HUES64 (cell line): ENCODE data around the gene PHKA1.
A peak's percentile ranks its signal among the peaks of the same experiment; 100 is the strongest.
"Not testable (repeated sequence)": the region's sequence is repeated elsewhere in the genome, so short reads cannot be mapped to it uniquely, and the experiment has no call there.

Experiments
- H3K27ac ChIP-seq: 2 replicates; pipeline ENCODE4 v1.7.0; 2013; ENCODE audit warnings: low read depth, low read length, inconsistent platforms
- H3K27me3 ChIP-seq: 2 replicates; pipeline ENCODE4 v1.6.1; 2013; ENCODE audit warnings: mild to moderate bottlenecking, low read length; ENCODE audit not compliant: insufficient read depth
- H3K36me3 ChIP-seq: 2 replicates; pipeline ENCODE4 v1.6.1; 2013; ENCODE audit warnings: mild to moderate bottlenecking, low read length; ENCODE audit not compliant: insufficient read depth
- H3K4me1 ChIP-seq: 2 replicates; pipeline ENCODE4 v1.6.1; 2013; ENCODE audit warnings: mild to moderate bottlenecking, low read length, moderate library complexity; ENCODE audit not compliant: insufficient read depth
- H3K4me3 ChIP-seq: 2 replicates; pipeline ENCODE4 v1.5.1; 2013; ENCODE audit warnings: mild to moderate bottlenecking, low read length, moderate library complexity
- H3K9ac ChIP-seq: 2 replicates; pipeline ENCODE4 v1.6.1; 2013; ENCODE audit warnings: mild to moderate bottlenecking, low read depth, low read length
- H3K9me3 ChIP-seq: 2 replicates; pipeline ENCODE4 v1.6.1; 2013; ENCODE audit warnings: low read depth, low read length; ENCODE audit not compliant: insufficient read depth
- WGBS: fragments of 150-250, 120-280 bp; methylation state at CpG from one replicate; pipeline ENCODE4 v1.1.7; 2013; ENCODE audit warnings: missing lambda C conversion rate; 5-methylcytosine and 5-hydroxymethylcytosine counted together

PHKA1 gene

GRCh38 chrX:72621625-72622485, 92.3 kb downstream of the PHKA1 start:
- H3K9ac ChIP-seq: no peak overlapping the region
- H3K4me1 ChIP-seq: no peaks in the 10 kb centered on the region
- H3K27ac ChIP-seq: no peak overlapping the region
- no peaks in the 10 kb centered on the region for H3K36me3 ChIP-seq
- H3K27me3 ChIP-seq: no peaks in the 10 kb centered on the region
- H3K9me3 ChIP-seq: no peaks in the 10 kb centered on the region
- no peak overlapping the region for H3K4me3 ChIP-seq
- WGBS: 100% methylated on average over 1 of the region's 4 CpGs

GRCh38 chrX:72621163-72621562, 92.9 kb downstream of the PHKA1 start:
- WGBS: no CpG with 5 or more reads among the region's 1 CpG
- Histone ChIP-seq H3K36me3 (no peaks in the 10 kb centered on the region), H3K4me3 (no peak overlapping the region), H3K9ac (no peak overlapping the region), H3K27me3 (no peaks in the 10 kb centered on the region), H3K9me3 (no peaks in the 10 kb centered on the region), H3K27ac (no peak overlapping the region), H3K4me1 (no peaks in the 10 kb centered on the region)

- no peaks in the 10 kb centered on the region for H3K36me3 ChIP-seq
- H3K9ac ChIP-seq: no peak overlapping the region
- H3K27ac ChIP-seq: no peak overlapping the region
- H3K4me1 ChIP-seq: no peaks in the 10 kb centered on the region
- no peaks in the 10 kb centered on the region for H3K9me3 ChIP-seq
- no peaks in the 10 kb centered on the region for H3K27me3 ChIP-seq
- WGBS: 81% methylated on average over 6 of the region's 9 CpGs
- no peak overlapping the region for H3K4me3 ChIP-seq
Observed at GRCh38 chrX:72620550-72621145, 93.5 kb downstream of the PHKA1 start.

- no peak overlapping the region for H3K27ac ChIP-seq
- H3K4me3 ChIP-seq: no peak overlapping the region
- H3K9me3 ChIP-seq: no peaks in the 10 kb centered on the region
- no peaks in the 10 kb centered on the region for H3K4me1 ChIP-seq
- no peak overlapping the region for H3K9ac ChIP-seq
- no peaks in the 10 kb centered on the region for H3K27me3 ChIP-seq
- no CpG with 5 or more reads among the region's 2 CpGs for WGBS
- H3K36me3 ChIP-seq: 0 out of 2 replicates have a peak, but pooled peaks cover 2% of the 10 kb centered on the region
Observed at GRCh38 chrX:72609313-72609712, 104.8 kb downstream of the PHKA1 start.

GRCh38 chrX:72604705-72605104, 109.4 kb downstream of the PHKA1 start:
- Histone ChIP-seq H3K9me3 (no peaks in the 10 kb centered on the region), H3K27ac (no peak overlapping the region), H3K4me1 (no peaks in the 10 kb centered on the region), H3K4me3 (no peak overlapping the region), H3K9ac (no peak overlapping the region), H3K27me3 (no peaks in the 10 kb centered on the region), H3K36me3 (0 out of 2 replicates have a peak, but pooled peaks cover 2% of the 10 kb centered on the region)
- 94% methylated on average over 3 of the region's 3 CpGs for WGBS

- no peak overlapping the region for H3K27ac ChIP-seq
- H3K27me3 ChIP-seq: no peaks in the 10 kb centered on the region
- H3K9ac ChIP-seq: no peak overlapping the region
- H3K36me3 ChIP-seq: 0 out of 2 replicates have a peak, but pooled peaks cover 2% of the 10 kb centered on the region
- no CpG with 5 or more reads among the region's 2 CpGs for WGBS
- H3K4me3 ChIP-seq: no peak overlapping the region
- H3K9me3 ChIP-seq: no peaks in the 10 kb centered on the region
- no peaks in the 10 kb centered on the region for H3K4me1 ChIP-seq
Observed at GRCh38 chrX:72604112-72604511, 110.0 kb downstream of the PHKA1 start.

- not testable (repeated sequence) for H3K9me3 ChIP-seq
Observed at GRCh38 chrX:72591038-72591437, 123.1 kb downstream of the PHKA1 start.

GRCh38 chrX:72584163-72584562, 129.9 kb downstream of the PHKA1 start:
- no peak overlapping the region for H3K4me3 ChIP-seq
- no peak overlapping the region for H3K27ac ChIP-seq
- H3K27me3 ChIP-seq: no peaks in the 10 kb centered on the region
- 97% methylated on average over 2 of the region's 3 CpGs for WGBS
- no peak overlapping the region for H3K9ac ChIP-seq
- H3K4me1 ChIP-seq: no peaks in the 10 kb centered on the region
- peaks cover 2% of the 10 kb centered on the region; the same call in 1 of the 2 replicates for H3K36me3 ChIP-seq
- H3K9me3 ChIP-seq: no peaks in the 10 kb centered on the region

More at GRCh38 chrX:72591038-72591437, 123.1 kb downstream of the PHKA1 start:
- WGBS: 90% methylated on average over 3 of the region's 4 CpGs
- not testable (repeated sequence) for H3K4me1 ChIP-seq, H3K27me3 ChIP-seq, H3K27ac ChIP-seq, H3K9ac ChIP-seq, H3K4me3 ChIP-seq, H3K36me3 ChIP-seq

- H3K36me3 ChIP-seq: no peaks in the 10 kb centered on the region
- peaks cover 2% of the 10 kb centered on the region; the same call in 1 of the 2 replicates for H3K4me1 ChIP-seq
- no peak overlapping the region for H3K27ac ChIP-seq
- H3K9ac ChIP-seq: no peak overlapping the region
- H3K9me3 ChIP-seq: no peaks in the 10 kb centered on the region
- H3K27me3 ChIP-seq: no peaks in the 10 kb centered on the region
- H3K4me3 ChIP-seq: no peak overlapping the region
- 92% methylated on average over 7 of the region's 7 CpGs for WGBS
Observed at GRCh38 chrX:72576141-72576894, 137.8 kb downstream of the PHKA1 start.

GRCh38 chrX:72573158-72573511, 141.0 kb downstream of the PHKA1 start:
- WGBS: 0% methylated on average over 6 of the region's 7 CpGs
- Histone ChIP-seq H3K36me3 (peaks cover 17% of the 10 kb centered on the region), H3K4me3 (peak overlapping the region; percentile 94), H3K9me3 (no peaks in the 10 kb centered on the region), H3K4me1 (peaks cover 2% of the 10 kb centered on the region; the same call in 1 of the 2 replicates), H3K9ac (peak overlapping the region; percentile 87), H3K27me3 (no peaks in the 10 kb centered on the region), H3K27ac (no peak overlapping the region)
